HepG2 (cell line): Measurements from ENCODE around the gene PPP1R1B. TPM values are rescaled to one million over a fixed set of nuclear protein-coding genes. Genes with fewer than 3 reads are reported as not detected.

Experiments
- HMG20B ChIP-seq: conservative IDR thresholded peaks from 2 replicates; pipeline ENCODE4 v1.6.1; 2016; ENCODE audit warnings: missing genetic modification reagents, missing compliant biosample characterization
- NFIB ChIP-seq: sonication (generic); formaldehyde crosslinking; IDR thresholded peaks from 2 replicates; pipeline ENCODE4 v1.9.0; 2021; ENCODE audit warnings: missing genetic modification reagents, mild to moderate bottlenecking, borderline replicate concordance
- NFKB2 ChIP-seq: sonication (generic); formaldehyde crosslinking; IDR thresholded peaks from 2 replicates; pipeline ENCODE4 v1.4.0; 2020; ENCODE audit warnings: missing genetic modification reagents, borderline replicate concordance
- NFKBIZ ChIP-seq: IDR thresholded peaks from 2 replicates; pipeline ENCODE4 v1.6.1; 2018; ENCODE audit warnings: missing genetic modification reagents, missing compliant biosample characterization
- PHF8 ChIP-seq: sonication (generic); formaldehyde crosslinking; IDR thresholded peaks from 2 replicates; pipeline ENCODE4 v1.5.0; 2020; ENCODE audit warnings: missing genetic modification reagents
- RERE ChIP-seq: IDR thresholded peaks from 2 replicates; pipeline ENCODE4 v1.6.1; 2016; ENCODE audit warnings: low read depth, missing genetic modification reagents, missing compliant biosample characterization
- RFX3 ChIP-seq: IDR thresholded peaks from 2 replicates; pipeline ENCODE4 v1.6.1; 2016; ENCODE audit warnings: missing biosample characterization, missing genetic modification reagents
- SNAI1 ChIP-seq: sonication (generic); formaldehyde crosslinking; IDR thresholded peaks from 2 replicates; pipeline ENCODE4 v1.5.0; 2020; ENCODE audit warnings: mild to moderate bottlenecking, missing genetic modification reagents, borderline replicate concordance
- SRSF1 ChIP-seq: fragments of 200-400 bp; formaldehyde crosslinking; optimal IDR thresholded peaks from 2 replicates; pipeline ENCODE3; 2017; ENCODE audit warnings: mild to moderate bottlenecking, low read depth, low read length, moderate library complexity
- TIGD3 ChIP-seq: sonication (generic); formaldehyde crosslinking; IDR thresholded peaks from 2 replicates; pipeline ENCODE4 v1.5.1; 2020; ENCODE audit warnings: mild to moderate bottlenecking, missing genetic modification reagents, borderline replicate concordance
- ZBTB10 ChIP-seq: sonication (generic); formaldehyde crosslinking; IDR thresholded peaks from 2 replicates; pipeline ENCODE4 v1.4.0; 2020; ENCODE audit warnings: missing genetic modification reagents, borderline replicate concordance
- ZBTB34 ChIP-seq: sonication (generic); formaldehyde crosslinking; IDR thresholded peaks from 2 replicates; pipeline ENCODE4 v1.8.0; 2022; ENCODE audit warnings: mild to moderate bottlenecking, missing genetic modification reagents
- ZNF230 ChIP-seq: sonication (generic); formaldehyde crosslinking; IDR thresholded peaks from 2 replicates; pipeline ENCODE4 v1.4.0; 2020; ENCODE audit warnings: mild to moderate bottlenecking, missing genetic modification reagents
- ZNF382 ChIP-seq: sonication (generic); formaldehyde crosslinking; IDR thresholded peaks from 2 replicates; pipeline ENCODE4 v1.5.0; 2020; ENCODE audit warnings: missing genetic modification reagents, mild to moderate bottlenecking, borderline replicate concordance
- ZNF451 ChIP-seq: sonication (generic); formaldehyde crosslinking; IDR thresholded peaks from 2 replicates; pipeline ENCODE4 v1.5.0; 2020; ENCODE audit warnings: mild to moderate bottlenecking, missing genetic modification reagents
- ZNF569 ChIP-seq: sonication (generic); formaldehyde crosslinking; IDR thresholded peaks from 2 replicates; pipeline ENCODE4 v1.5.0; 2020; ENCODE audit warnings: mild to moderate bottlenecking, missing genetic modification reagents, moderate library complexity, borderline replicate concordance
- ZNF709 ChIP-seq: sonication (generic); formaldehyde crosslinking; IDR thresholded peaks from 2 replicates; pipeline ENCODE4 v1.5.0; 2020; ENCODE audit warnings: mild to moderate bottlenecking, missing genetic modification reagents
- ZNF761 ChIP-seq: sonication (generic); formaldehyde crosslinking; conservative IDR thresholded peaks from 2 replicates; pipeline ENCODE4 v1.4.0; 2020; ENCODE audit warnings: mild to moderate bottlenecking, missing genetic modification reagents
- polyA plus RNA-seq, 8 experiments: library from polyadenylated mRNA; depleted of rRNA in 3 of 8; stranded (reverse) in 7 of 8; unstranded in 1 of 8; fragments of >200 nt; fragmentation: Illumina TruSeq in 4 of 8; extraction: Trizol in 4 of 8; gene quantifications; 2 replicates each; pipeline versions ENCODE4 v1.2.1 to v1.2.3, GENCODE V29; 2011 to 2016; ENCODE audit warnings: low read depth in 4 of 8, missing spikeins in 1 of 8, mixed read lengths in 1 of 8; ENCODE audit not compliant: insufficient read depth in 1 of 8
- total RNA-seq, 5 experiments: library from RNA; depleted of rRNA; stranded (reverse); fragments of >200 nt; fragmentation: Illumina TruSeq; extraction: Trizol; gene quantifications; 2 replicates each; pipeline ENCODE4 v1.2.3, GENCODE V29; 2016; ENCODE audit warnings: low read depth in 1 of 5

Gene PPP1R1B
- total and polyA plus RNA-seq, 2 of the 13 experiments (the other 11 are each of a cell fraction or from before 2014, with no cell fraction given), result 0.08 TPM; not detected in 1

GRCh38 chr17:39636927-39637736, 10.4 kb downstream of the PPP1R1B start, which contains the start of gene STARD3 (continued):
- TF ChIP-seq ZBTB10 (CRISPR knock-in tag), result peak; percentile 25; the same call in 1 of the 2 replicates
- peak; percentile 93 for TF ChIP-seq PHF8 (CRISPR knock-in tag)
- peak; percentile 88 for TF ChIP-seq ZNF761 (CRISPR knock-in tag)
- no peak for TF ChIP-seq ZBTB34 (CRISPR knock-in tag)
- TF ChIP-seq ZNF569 (CRISPR knock-in tag), result no peak
- TF ChIP-seq NFKB2, result peak; percentile 82; the same call in 1 of the 2 replicates
- peak; percentile 34; the same call in 1 of the 2 replicates for TF ChIP-seq TIGD3 (CRISPR knock-in tag)
- peak; percentile 83 for TF ChIP-seq SNAI1 (CRISPR knock-in tag)
- TF ChIP-seq HMG20B (CRISPR knock-in tag), result 0 out of 2 replicates have a peak, but pooled peaks have one; percentile 37
- no peak for TF ChIP-seq NFIB (CRISPR knock-in tag)
- TF ChIP-seq SRSF1, result peak; percentile 65
- TF ChIP-seq ZNF709 (CRISPR knock-in tag), result no peak
- TF ChIP-seq ZNF230, result no peak; the same call in 1 of the 2 replicates
- no peak for TF ChIP-seq ZNF451 (CRISPR knock-in tag)
- no peak for TF ChIP-seq ZNF382 (CRISPR knock-in tag)
- no peak for TF ChIP-seq RERE (CRISPR knock-in tag)
- TF ChIP-seq NFKBIZ, result no peak
- no peak for TF ChIP-seq RFX3 (CRISPR knock-in tag)
